Sigmoid colon (tissue), 7 donors: ENCODE results near the gene TBC1D16. TPM values are rescaled to one million over a fixed set of nuclear protein-coding genes. Genes with fewer than 3 reads are reported as not detected.

Source experiments
- DNase-seq: peaks from one replicate; pipeline ENCODE4 v3.0.0-alpha.2; 2019
- H3K27ac ChIP-seq, 4 donors: fragments of 200-600 bp; sonication (generic); one replicate each; pipeline ENCODE4 v1.5.1; 2016 to 2019; ENCODE audit warnings: mild to moderate bottlenecking in 1 of 4
- H3K27me3 ChIP-seq, 3 donors: fragments of 200-600 bp; sonication (generic); one replicate each; pipeline ENCODE4 v1.5.1; 2019; ENCODE audit warnings: mild to moderate bottlenecking in 1 of 3
- H3K36me3 ChIP-seq, 4 donors: fragments of 200-600 bp; sonication (generic); one replicate each; pipeline ENCODE4 v1.5.1; 2016 to 2019
- H3K4me1 ChIP-seq, 4 donors: fragments of 200-600 bp; sonication (generic); one replicate each; pipeline ENCODE4 v1.5.1; 2017 to 2019
- H3K4me3 ChIP-seq, 4 donors: fragments of 200-600 bp; sonication (generic); one replicate each; pipeline ENCODE4 v1.5.1; 2017 to 2019; ENCODE audit warnings: mild to moderate bottlenecking in 2 of 4, moderate library complexity in 1 of 4
- H3K9me3 ChIP-seq, 4 donors: fragments of 200-600 bp in 3 of 4; sonication (generic) in 3 of 4; one replicate each; pipeline versions ENCODE4 v1.5.1 to v1.6.1; 2013 to 2019
- EP300 ChIP-seq, 4 donors: sonication (generic); formaldehyde crosslinking; IDR thresholded peaks; one replicate each; pipeline ENCODE4 v1.6.1; 2017; ENCODE audit warnings: antibody characterized with exemption in 4 of 4
- POLR2A ChIP-seq, 2 donors: fragments of 450-650 bp; IDR thresholded peaks; one replicate each; pipeline ENCODE4 v1.6.1; 2016; ENCODE audit warnings: antibody characterized with exemption in 2 of 2, mild to moderate bottlenecking in 2 of 2, moderate library complexity in 2 of 2
- POLR2AphosphoS5 ChIP-seq, 4 donors: sonication (generic); formaldehyde crosslinking; IDR thresholded peaks; one replicate each; pipeline ENCODE4 v1.6.1; 2017; ENCODE audit warnings: antibody characterized with exemption in 4 of 4
- WGBS, 2 donors: extraction: QIAGEN DNeasy Blood & Tissue Kit; methylation state at CpG; one replicate each; pipeline ENCODE4 v1.1.7; 2013; 5-methylcytosine and 5-hydroxymethylcytosine counted together
- intact Hi-C: fragments of 100-400 bp; cut with DNase I; formaldehyde crosslinking; loops from one replicate; pipeline ENCODE4 v1.15.1; 2023
- polyA plus RNA-seq, 3 donors: library from polyadenylated mRNA; stranded (reverse); fragments of 200-250 nt; gene quantifications; one replicate each; pipeline ENCODE4 v1.2.3, GENCODE V29; 2013
- total RNA-seq, 4 donors: library from RNA; depleted of rRNA; stranded (reverse); fragments of >200 nt; gene quantifications; one replicate each; pipeline ENCODE4 v1.1.0, GENCODE V29; 2016
- TF ChIP-seq, protein P1 (sequence below), 4 experiments: fragments of 450-650 bp in 3 of 4; fragments of 200-600 bp in 1 of 4; IDR thresholded peaks; one replicate each; pipeline ENCODE4 v1.5.1; 2016 to 2019; ENCODE audit warnings: antibody characterized with exemption in 4 of 4, mild to moderate bottlenecking in 3 of 4, moderate library complexity in 2 of 4
- donor health status: healthy with polysubstance abuse.
- donor health status: Bipolar disorder and iron deficiency.
- donor health status: healthy.

The TBC1D16 gene
- total and polyA plus RNA-seq, 7 donors: 3.6 to 21.9 (median 15.7) TPM

DNA sequence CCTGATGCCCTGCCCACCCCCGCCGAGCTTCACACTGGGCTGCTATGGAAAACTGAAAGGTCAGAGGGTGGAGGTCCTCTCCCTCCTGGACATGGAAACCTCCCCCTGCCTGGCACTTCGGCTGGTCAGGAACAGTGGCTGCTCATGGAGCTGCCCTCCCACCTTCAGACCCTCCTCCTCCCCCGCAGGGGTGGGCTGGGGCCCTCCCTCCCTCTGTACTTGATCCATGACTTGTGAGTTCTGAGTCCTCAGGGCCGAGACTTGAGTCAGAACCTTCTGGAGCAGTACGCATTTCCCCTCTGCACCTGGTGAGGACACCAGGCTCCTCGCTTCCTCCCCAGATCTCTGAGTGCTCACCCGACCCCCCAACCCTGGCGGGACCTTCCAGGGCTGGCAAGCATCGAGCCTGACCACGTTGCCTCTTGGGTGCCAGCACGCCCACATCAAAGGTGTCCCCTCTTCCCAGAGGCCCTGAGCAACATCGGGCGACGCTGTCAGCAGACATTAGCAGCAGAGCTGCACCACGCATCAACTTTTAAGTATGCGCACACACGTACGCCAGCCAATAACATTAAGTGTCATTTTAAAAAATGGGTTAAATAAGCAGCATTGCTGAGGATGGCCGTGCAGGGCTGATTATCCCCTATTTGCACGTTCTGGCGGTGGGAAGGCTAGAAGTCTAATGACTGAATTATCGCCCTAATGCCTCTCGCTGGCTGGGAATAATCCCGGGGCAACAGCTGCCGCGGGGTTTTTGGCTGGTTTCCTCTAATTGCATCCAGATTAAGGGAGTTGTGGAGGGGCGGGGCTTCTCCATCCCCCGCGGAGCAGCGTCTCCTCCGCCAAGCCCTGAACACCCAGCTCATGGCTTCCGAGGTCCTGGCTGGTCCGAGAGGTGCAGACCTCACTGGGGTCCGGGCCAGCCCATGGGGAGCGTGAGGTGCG, 98.0 kb downstream of the TBC1D16 start:
- Histone ChIP-seq H3K4me1 (peaks cover 0 to 9% (median 0%) of the 10 kb centered on the region in 4 donors), H3K27ac (no peak overlapping the region), H3K36me3 (peaks cover 0 to 33% (median 0%) of the 10 kb centered on the region in 4 donors), H3K9me3 (no peaks in the 10 kb centered on the region), H3K4me3 (no peak overlapping the region), H3K27me3 (peaks cover 0 to 8% (median 0%) of the 10 kb centered on the region in 3 donors)
- no peak for DNase-seq
- intact Hi-C loops: no loop called here
- 70 to 84% methylated on average over 37 of the region's 37 CpGs for WGBS, 2 donors
- TF ChIP-seq, protein P1, sequence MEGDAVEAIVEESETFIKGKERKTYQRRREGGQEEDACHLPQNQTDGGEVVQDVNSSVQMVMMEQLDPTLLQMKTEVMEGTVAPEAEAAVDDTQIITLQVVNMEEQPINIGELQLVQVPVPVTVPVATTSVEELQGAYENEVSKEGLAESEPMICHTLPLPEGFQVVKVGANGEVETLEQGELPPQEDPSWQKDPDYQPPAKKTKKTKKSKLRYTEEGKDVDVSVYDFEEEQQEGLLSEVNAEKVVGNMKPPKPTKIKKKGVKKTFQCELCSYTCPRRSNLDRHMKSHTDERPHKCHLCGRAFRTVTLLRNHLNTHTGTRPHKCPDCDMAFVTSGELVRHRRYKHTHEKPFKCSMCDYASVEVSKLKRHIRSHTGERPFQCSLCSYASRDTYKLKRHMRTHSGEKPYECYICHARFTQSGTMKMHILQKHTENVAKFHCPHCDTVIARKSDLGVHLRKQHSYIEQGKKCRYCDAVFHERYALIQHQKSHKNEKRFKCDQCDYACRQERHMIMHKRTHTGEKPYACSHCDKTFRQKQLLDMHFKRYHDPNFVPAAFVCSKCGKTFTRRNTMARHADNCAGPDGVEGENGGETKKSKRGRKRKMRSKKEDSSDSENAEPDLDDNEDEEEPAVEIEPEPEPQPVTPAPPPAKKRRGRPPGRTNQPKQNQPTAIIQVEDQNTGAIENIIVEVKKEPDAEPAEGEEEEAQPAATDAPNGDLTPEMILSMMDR (IDR thresholded peaks at IDR 0.05): no peak
- TF ChIP-seq POLR2A (IDR thresholded peaks at IDR 0.05) (no peak), POLR2AphosphoS5 (IDR thresholded peaks at IDR 0.05) (no peak), EP300 (IDR thresholded peaks at IDR 0.05) (no peak)

DNA sequence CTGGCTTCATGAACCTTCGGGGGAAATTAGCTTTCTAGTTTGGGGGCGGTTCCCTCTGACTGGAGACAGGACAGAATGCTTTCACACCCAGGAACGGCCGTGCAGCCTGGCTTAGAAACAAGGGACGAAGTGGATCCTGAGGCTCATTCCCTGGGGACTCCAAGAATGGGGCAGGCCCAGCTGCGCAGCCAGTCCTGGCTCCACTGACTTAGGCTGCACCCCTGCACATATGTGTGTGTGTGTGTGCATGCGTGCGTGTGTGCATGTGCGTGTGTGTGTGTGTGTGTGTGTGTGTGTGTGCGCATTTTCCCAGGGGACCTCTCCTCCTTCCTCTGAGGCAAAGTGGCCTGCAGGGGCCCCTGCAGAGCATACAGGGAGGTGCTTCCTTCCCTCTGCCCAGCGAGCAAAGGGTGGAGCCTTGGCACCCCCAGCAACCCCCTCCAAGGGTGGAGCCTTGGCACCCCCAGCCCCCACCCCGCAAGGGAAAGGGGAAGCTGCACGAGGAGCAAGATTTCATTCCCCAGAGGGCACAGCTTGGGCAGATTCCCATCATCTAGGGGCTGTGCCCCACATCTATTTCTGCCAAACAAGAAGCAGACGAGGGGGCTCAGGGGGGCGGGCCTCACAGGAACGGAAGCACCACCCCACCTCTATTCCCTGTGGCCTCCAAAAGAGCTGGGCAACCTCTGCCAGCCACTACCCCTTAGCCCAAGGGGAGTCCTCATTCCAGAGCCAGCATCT, 98.9 kb downstream of the TBC1D16 start:
- TF ChIP-seq, protein P1 (IDR thresholded peaks at IDR 0.05): no peak
- DNase-seq: no peak
- no peak overlapping the region for H3K4me3 ChIP-seq
- no peak overlapping the region for H3K27ac ChIP-seq
- H3K4me1 ChIP-seq: peaks cover 0 to 9% (median 0%) of the 10 kb centered on the region in 4 donors
- H3K27me3 ChIP-seq: peaks cover under 1 to 15% (median 4%) of the 10 kb centered on the region in 3 donors
- intact Hi-C loops: no loop called here
- H3K36me3 ChIP-seq: peaks cover 0 to 25% (median 0%) of the 10 kb centered on the region in 4 donors
- 47 to 64% methylated on average over 16 of the region's 16 CpGs for WGBS, 2 donors
- H3K9me3 ChIP-seq: no peaks in the 10 kb centered on the region

- no peak overlapping the region for H3K4me3 ChIP-seq
- no peak for TF ChIP-seq POLR2A (IDR thresholded peaks at IDR 0.05)
- TF ChIP-seq POLR2AphosphoS5 (IDR thresholded peaks at IDR 0.05): no peak
- TF ChIP-seq, protein P1 (IDR thresholded peaks at IDR 0.05): no peak
- no peak for TF ChIP-seq EP300 (IDR thresholded peaks at IDR 0.05)
- H3K27me3 ChIP-seq: peaks cover 8 to 22% (median 11%) of the 10 kb centered on the region in 3 donors
- no peak for DNase-seq
- H3K27ac ChIP-seq: no peak overlapping the region
- peaks cover 0 to 19% (median 0%) of the 10 kb centered on the region in 4 donors for H3K36me3 ChIP-seq
- peaks cover 0 to 9% (median 4%) of the 10 kb centered on the region in 4 donors for H3K4me1 ChIP-seq
- no peaks in the 10 kb centered on the region for H3K9me3 ChIP-seq
- intact Hi-C loops: no loop called here
- WGBS, 2 donors: 85 to 87% methylated on average over 16 of the region's 16 CpGs
Measured at GRCh38 chr17:79936050-79936449, 99.6 kb downstream of the TBC1D16 start.

GRCh38 chr17:79935197-79935885, 100.3 kb downstream of the TBC1D16 start:
- Histone ChIP-seq H3K36me3 (peaks cover 0 to 12% (median 0%) of the 10 kb centered on the region in 4 donors), H3K27ac (no peak overlapping the region), H3K4me1 (peaks cover 0 to 13% (median 11%) of the 10 kb centered on the region in 4 donors), H3K27me3 (peaks cover 15 to 29% (median 18%) of the 10 kb centered on the region in 3 donors), H3K9me3 (no peaks in the 10 kb centered on the region), H3K4me3 (no peak overlapping the region)
- DNase-seq: no peak
- TF ChIP-seq POLR2A (IDR thresholded peaks at IDR 0.05) (no peak), EP300 (IDR thresholded peaks at IDR 0.05) (no peak), POLR2AphosphoS5 (IDR thresholded peaks at IDR 0.05) (no peak)
- TF ChIP-seq, protein P1 (IDR thresholded peaks at IDR 0.05): no peak
- intact Hi-C loops: no loop called here
- WGBS, 2 donors: 86 to 87% methylated on average over 19 of the region's 19 CpGs
